ENCODE data around the gene LGI2.

The LGI2 gene

GRCh38 chr4:24956763-24957162, 74.0 kb downstream of the LGI2 start:
- no peak for DNase-seq

GRCh38 chr4:24956091-24956490, 74.7 kb downstream of the LGI2 start:
- no peak for DNase-seq

- no peak for DNase-seq
Measured at GRCh38 chr4:24952667-24953066, 78.1 kb downstream of the LGI2 start.

- DNase-seq = no peak
Measured at GRCh38 chr4:24949970-24950369, 80.8 kb downstream of the LGI2 start.
